NT2/D1 (cell line): ENCODE data around the gene REM1.

Experiments
- YY1 ChIP-seq: IDR thresholded peaks from 2 replicates; pipeline ENCODE4 v1.6.1; 2011; ENCODE audit not compliant: insufficient read length, insufficient read depth
- ZNF274 ChIP-seq: IDR thresholded peaks from 2 replicates; pipeline ENCODE4 v1.6.1; 2011; ENCODE audit warnings: mild to moderate bottlenecking, low read depth, low read length

GRCh38 chr20:31516651-31517050 lies 41.6 kb downstream of the REM1 start:
- no peak for TF ChIP-seq ZNF274
- TF ChIP-seq YY1: no peak
